Duodenal mucosa (tissue), 2 donors: Measurements from ENCODE around the gene SULT1B1.

Experiments
- H3K27ac ChIP-seq: one replicate; pipeline ENCODE4 v1.7.0; 2013; ENCODE audit warnings: low read depth, low read length
- H3K27me3 ChIP-seq, 2 donors: one replicate each; pipeline ENCODE4 v1.7.0; 2013; ENCODE audit warnings: low read length in 2 of 2, control low read depth in 1 of 2; ENCODE audit not compliant: insufficient read depth in 2 of 2, control insufficient read depth in 1 of 2
- H3K36me3 ChIP-seq, 2 donors: one replicate each; pipeline ENCODE4 v1.7.0; 2013; ENCODE audit warnings: low read length in 2 of 2, control low read depth in 1 of 2; ENCODE audit not compliant: insufficient read depth in 2 of 2, control insufficient read depth in 1 of 2
- H3K4me1 ChIP-seq, 2 donors: one replicate each; pipeline ENCODE4 v1.7.0; 2013; ENCODE audit warnings: low read length in 2 of 2, control low read depth in 1 of 2; ENCODE audit not compliant: insufficient read depth in 2 of 2, control insufficient read depth in 1 of 2
- H3K4me3 ChIP-seq, 2 donors: one replicate each; pipeline ENCODE4 v1.7.0; 2013; ENCODE audit warnings: low read length in 2 of 2, low read depth in 1 of 2
- H3K9ac ChIP-seq, 2 donors: one replicate each; pipeline ENCODE4 v1.7.0; 2013; ENCODE audit warnings: low read length in 2 of 2, low read depth in 1 of 2
- H3K9me3 ChIP-seq, 2 donors: one replicate each; pipeline ENCODE4 v1.7.0; 2013; ENCODE audit warnings: low read length in 2 of 2, control low read depth in 1 of 2; ENCODE audit not compliant: control insufficient read depth in 1 of 2

SULT1B1 gene

GRCh38 chr4:69731241-69731640, 29.2 kb downstream of the SULT1B1 start:
- H3K4me1 ChIP-seq = no peaks in the 10 kb centered on the region
- H3K36me3 ChIP-seq = peaks cover 0 to 4% of the 10 kb centered on the region in 2 donors
- no peak overlapping the region for H3K9ac ChIP-seq
- H3K9me3 ChIP-seq = no peaks in the 10 kb centered on the region
- H3K27me3 ChIP-seq = no peaks in the 10 kb centered on the region
- no peak overlapping the region for H3K27ac ChIP-seq
- H3K4me3 ChIP-seq = no peak overlapping the region

GRCh38 chr4:69730002-69730401, 30.4 kb downstream of the SULT1B1 start:
- no peaks in the 10 kb centered on the region for H3K36me3 ChIP-seq
- H3K4me1 ChIP-seq = no peaks in the 10 kb centered on the region
- no peak overlapping the region for H3K9ac ChIP-seq
- no peak overlapping the region for H3K4me3 ChIP-seq
- H3K27me3 ChIP-seq = no peaks in the 10 kb centered on the region
- H3K27ac ChIP-seq = no peak overlapping the region
- no peaks in the 10 kb centered on the region for H3K9me3 ChIP-seq

- no peak overlapping the region for H3K9ac ChIP-seq
- no peaks in the 10 kb centered on the region for H3K4me1 ChIP-seq
- no peaks in the 10 kb centered on the region for H3K9me3 ChIP-seq
- no peak overlapping the region for H3K27ac ChIP-seq
- no peak overlapping the region for H3K4me3 ChIP-seq
- H3K36me3 ChIP-seq = no peaks in the 10 kb centered on the region
- no peaks in the 10 kb centered on the region for H3K27me3 ChIP-seq
These were observed 32.5 kb downstream of the SULT1B1 start for GRCh38 chr4:69727926-69728325.

GRCh38 chr4:69727426-69727825, 33.0 kb downstream of the SULT1B1 start:
- Histone ChIP-seq H3K4me3 (no peak overlapping the region), H3K9me3 (no peaks in the 10 kb centered on the region), H3K27ac (no peak overlapping the region), H3K27me3 (no peaks in the 10 kb centered on the region), H3K4me1 (no peaks in the 10 kb centered on the region), H3K36me3 (no peaks in the 10 kb centered on the region), H3K9ac (no peak overlapping the region)

- no peak overlapping the region for H3K9ac ChIP-seq
- H3K27me3 ChIP-seq = no peaks in the 10 kb centered on the region
- H3K27ac ChIP-seq = no peak overlapping the region
- no peaks in the 10 kb centered on the region for H3K4me1 ChIP-seq
- H3K9me3 ChIP-seq = no peaks in the 10 kb centered on the region
- H3K36me3 ChIP-seq = no peaks in the 10 kb centered on the region
- H3K4me3 ChIP-seq = no peak overlapping the region
These were observed 33.4 kb downstream of the SULT1B1 start for GRCh38 chr4:69726971-69727370.

- no peaks in the 10 kb centered on the region for H3K4me1 ChIP-seq
- H3K36me3 ChIP-seq = no peaks in the 10 kb centered on the region
- H3K9ac ChIP-seq = no peak overlapping the region
- H3K9me3 ChIP-seq = no peaks in the 10 kb centered on the region
- H3K4me3 ChIP-seq = no peak overlapping the region
- no peaks in the 10 kb centered on the region for H3K27me3 ChIP-seq
- H3K27ac ChIP-seq = no peak overlapping the region
These were observed 41.8 kb downstream of the SULT1B1 start for GRCh38 chr4:69718396-69719271.

GRCh38 chr4:69717778-69718177, 42.6 kb downstream of the SULT1B1 start:
- H3K4me1 ChIP-seq = no peaks in the 10 kb centered on the region
- H3K4me3 ChIP-seq = no peak overlapping the region
- no peak overlapping the region for H3K9ac ChIP-seq
- no peaks in the 10 kb centered on the region for H3K36me3 ChIP-seq
- no peak overlapping the region for H3K27ac ChIP-seq
- H3K27me3 ChIP-seq = no peaks in the 10 kb centered on the region
- no peaks in the 10 kb centered on the region for H3K9me3 ChIP-seq

GRCh38 chr4:69716654-69717053, 43.8 kb downstream of the SULT1B1 start:
- Histone ChIP-seq H3K27ac (no peak overlapping the region), H3K9me3 (no peaks in the 10 kb centered on the region), H3K4me1 (no peaks in the 10 kb centered on the region), H3K4me3 (no peak overlapping the region), H3K27me3 (no peaks in the 10 kb centered on the region), H3K36me3 (no peaks in the 10 kb centered on the region), H3K9ac (no peak overlapping the region)

GRCh38 chr4:69714086-69714485, 46.3 kb downstream of the SULT1B1 start:
- H3K27me3 ChIP-seq = no peaks in the 10 kb centered on the region
- no peak overlapping the region for H3K4me3 ChIP-seq
- H3K9me3 ChIP-seq = peaks cover 0 to 4% of the 10 kb centered on the region in 2 donors
- no peak overlapping the region for H3K9ac ChIP-seq
- no peaks in the 10 kb centered on the region for H3K4me1 ChIP-seq
- no peak overlapping the region for H3K27ac ChIP-seq
- no peaks in the 10 kb centered on the region for H3K36me3 ChIP-seq

- Histone ChIP-seq H3K27me3 (no peaks in the 10 kb centered on the region), H3K27ac (no peak overlapping the region), H3K9ac (no peak overlapping the region)
These were observed 46.8 kb downstream of the SULT1B1 start for GRCh38 chr4:69713593-69713992.

More at GRCh38 chr4:69713593-69713992, 46.8 kb downstream of the SULT1B1 start:
- Histone ChIP-seq H3K4me3 (no peak overlapping the region), H3K4me1 (no peaks in the 10 kb centered on the region), H3K36me3 (no peaks in the 10 kb centered on the region), H3K9me3 (peaks cover 0 to 4% of the 10 kb centered on the region in 2 donors)
